Heart left ventricle (tissue), 13 donors: ENCODE data around the gene HYOU1.

Source experiments
- CTCF ChIP-seq, 12 donors: fragments of 200-600 bp; sonication (generic) in 4 of 12; IDR thresholded peaks; one replicate each; pipeline versions ENCODE4 v1.5.0 to v1.8.0; 2018 to 2022; ENCODE audit warnings: antibody characterized with exemption in 12 of 12, mild to moderate bottlenecking in 5 of 12
- POLR2A ChIP-seq, 2 donors: fragments of 450-650 bp; IDR thresholded peaks; one replicate each; pipeline ENCODE4 v1.6.1; 2017; ENCODE audit warnings: antibody characterized with exemption in 2 of 2, mild to moderate bottlenecking in 2 of 2, moderate library complexity in 2 of 2
- donor health status: ischemic (EF 13 %, LVEDD 7.1; RV severe dilation, severe dysfunction).
- donor health status: DM: no; HTN: yes; CAD: no.
- donor health status: DM: no; HTN: no; CAD: no.
- donor health status: ischemic (EF 25% LVEDD 6.9; RV normal size, moderate dysfunction).
- donor health status: ischemic (EF 25% LVEDD 5.7; RV mildly dilated, moderate dysfunction).
- donor health status: ischemic (EF 35%, LVEDD 5.7; RV mildly dilated, moderate dysfunction).
- donor health status: nonischemic (EF 11% LVEDD 7.7; RV severe dilation, severe dysfunction).
- donor health status: DM: yes; HTN: yes; CAD: no.
- donor health status: PGD.
- donor health status: ischemic (EF 29% LVEDD 5.4; RV normal size, mild dysfunction).
- donor health status: nonischemic (EF 23%, LVEDD 6.1; RV moderate dilation, normal function).

- no peak for TF ChIP-seq CTCF (IDR thresholded peaks at IDR 0.05)
- TF ChIP-seq POLR2A (IDR thresholded peaks at IDR 0.05): no peak
These were observed 7.9 kb downstream of the HYOU1 start for GRCh38 chr11:119049081-119049480.
